HG03439 (cell line): ENCODE data around the gene CRACDL.

ENCODE experiments used
- ATAC-seq: cut with Tn5 transposase; IDR thresholded peaks from one replicate; pipeline ENCODE4 v1.9.1; 2021; ENCODE audit warnings: mild to moderate bottlenecking, moderate library complexity; ENCODE audit not compliant: unreplicated experiment

Gene CRACDL

DNA sequence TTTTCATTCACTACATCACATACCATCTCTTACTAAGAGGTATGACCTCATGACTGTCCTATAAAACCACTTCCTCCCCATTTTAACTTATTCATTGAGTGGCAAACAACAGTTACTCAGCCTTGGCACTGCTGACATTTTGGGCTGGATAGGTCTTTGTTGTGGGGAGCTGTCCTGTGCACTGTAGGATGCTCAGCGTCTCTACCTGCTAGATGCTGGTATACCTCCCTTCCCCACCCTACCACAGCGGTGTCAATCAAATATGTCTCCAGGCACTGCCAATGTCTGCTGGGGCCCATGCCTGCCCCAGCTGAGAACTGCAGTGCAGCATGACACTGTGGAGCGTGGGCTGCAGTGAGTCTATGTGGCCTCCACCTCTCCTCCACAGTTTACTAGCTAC is 128.8 kb downstream of the CRACDL start:
- ATAC-seq = no peak

DNA sequence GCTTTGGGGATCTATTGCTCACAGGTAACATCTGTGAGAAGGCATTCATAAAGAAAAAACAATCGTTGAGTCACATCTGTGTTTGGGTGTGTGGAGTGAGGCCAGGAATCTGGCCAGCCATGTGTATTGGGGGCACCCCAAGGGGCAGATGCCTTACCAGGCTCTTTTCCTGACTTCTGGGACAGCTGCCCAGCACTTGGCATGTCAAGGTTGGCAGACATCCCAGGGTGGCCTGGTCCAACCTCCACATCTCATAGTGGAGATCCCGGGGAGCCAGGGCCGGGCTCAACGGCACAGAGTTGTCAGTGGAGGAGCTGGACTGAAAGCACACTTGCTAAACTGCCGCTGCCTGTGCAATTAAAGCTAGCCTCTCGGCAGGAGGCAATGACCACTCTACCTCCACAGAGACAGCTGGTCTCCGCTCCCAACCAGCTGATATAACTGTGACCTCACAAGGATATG is 129.8 kb downstream of the CRACDL start:
- ATAC-seq = no peak

DNA sequence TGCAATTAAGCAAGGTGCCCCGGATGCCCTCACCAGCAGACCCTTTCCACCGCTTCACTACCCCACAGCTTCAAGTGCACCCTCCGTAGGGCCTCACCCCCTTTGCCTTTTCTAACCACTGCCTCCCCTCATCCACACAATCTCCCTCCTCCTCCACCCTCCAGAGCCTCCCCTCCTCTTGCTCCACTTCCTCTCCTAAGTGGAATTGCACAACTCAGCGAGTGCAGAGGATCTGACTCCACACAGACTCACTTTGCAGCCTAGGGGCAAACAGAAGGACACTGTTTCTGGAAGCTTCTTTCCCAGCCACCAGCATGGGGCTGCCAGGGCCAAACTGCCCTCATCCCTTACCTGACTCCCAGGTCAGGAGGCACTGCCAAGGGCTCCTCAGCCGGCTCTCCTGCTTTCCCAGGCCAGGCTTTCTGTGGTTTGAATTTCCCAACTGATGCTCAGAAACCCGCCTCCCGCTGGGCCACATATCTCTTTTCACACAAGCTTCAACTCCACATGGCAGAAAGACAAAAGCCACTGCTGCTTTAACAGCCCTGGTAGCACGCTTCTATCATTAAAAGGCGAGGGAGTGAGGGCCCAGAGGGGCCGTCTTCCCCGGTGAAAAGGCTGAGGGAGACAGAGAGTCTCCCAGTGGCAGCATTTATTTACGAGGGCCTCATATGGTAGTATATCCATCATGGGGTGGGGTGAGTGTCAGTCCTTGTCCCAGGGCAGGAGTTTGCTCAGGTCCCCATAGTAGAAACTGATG is 130.4 kb downstream of the CRACDL start:
- ATAC-seq = no peak

DNA sequence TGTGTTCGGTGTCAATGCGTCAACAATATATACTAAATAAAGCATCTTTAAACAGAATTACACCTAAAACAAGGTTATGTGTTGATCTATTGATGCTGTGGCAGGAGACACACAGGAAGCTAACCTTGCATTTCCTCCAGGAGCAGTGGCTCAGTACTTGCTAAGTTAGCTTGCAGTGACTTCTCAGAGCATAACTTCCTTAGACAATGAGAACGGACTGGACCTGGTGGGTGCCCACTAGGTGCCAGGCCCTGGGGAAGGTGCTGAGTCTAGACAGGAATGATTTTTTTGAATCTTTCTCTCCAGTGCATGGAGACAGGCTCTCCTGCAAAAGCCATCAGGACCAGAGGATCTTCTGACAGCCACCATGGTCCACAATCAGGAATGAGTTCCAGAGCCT is 131.3 kb downstream of the CRACDL start:
- ATAC-seq = no peak

DNA sequence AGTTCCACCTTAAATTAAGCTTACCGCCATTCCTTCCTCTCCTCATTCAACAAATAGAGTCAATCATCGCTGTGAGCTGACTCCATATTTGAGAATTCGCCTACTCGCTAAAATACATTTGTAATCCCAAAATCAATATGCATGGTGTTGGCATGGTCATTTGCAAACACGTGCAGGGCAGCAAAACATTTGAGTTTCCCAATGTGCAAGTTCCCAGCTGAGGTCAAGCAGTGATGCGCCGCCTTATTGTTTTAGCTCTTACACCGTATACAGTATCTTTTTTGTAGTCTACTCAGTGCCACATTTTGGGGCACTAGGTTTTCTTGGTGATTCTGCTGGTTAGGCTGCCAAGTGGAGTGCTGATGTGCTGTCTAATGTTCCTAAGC is 131.8 kb downstream of the CRACDL start:
- no peak for ATAC-seq

DNA sequence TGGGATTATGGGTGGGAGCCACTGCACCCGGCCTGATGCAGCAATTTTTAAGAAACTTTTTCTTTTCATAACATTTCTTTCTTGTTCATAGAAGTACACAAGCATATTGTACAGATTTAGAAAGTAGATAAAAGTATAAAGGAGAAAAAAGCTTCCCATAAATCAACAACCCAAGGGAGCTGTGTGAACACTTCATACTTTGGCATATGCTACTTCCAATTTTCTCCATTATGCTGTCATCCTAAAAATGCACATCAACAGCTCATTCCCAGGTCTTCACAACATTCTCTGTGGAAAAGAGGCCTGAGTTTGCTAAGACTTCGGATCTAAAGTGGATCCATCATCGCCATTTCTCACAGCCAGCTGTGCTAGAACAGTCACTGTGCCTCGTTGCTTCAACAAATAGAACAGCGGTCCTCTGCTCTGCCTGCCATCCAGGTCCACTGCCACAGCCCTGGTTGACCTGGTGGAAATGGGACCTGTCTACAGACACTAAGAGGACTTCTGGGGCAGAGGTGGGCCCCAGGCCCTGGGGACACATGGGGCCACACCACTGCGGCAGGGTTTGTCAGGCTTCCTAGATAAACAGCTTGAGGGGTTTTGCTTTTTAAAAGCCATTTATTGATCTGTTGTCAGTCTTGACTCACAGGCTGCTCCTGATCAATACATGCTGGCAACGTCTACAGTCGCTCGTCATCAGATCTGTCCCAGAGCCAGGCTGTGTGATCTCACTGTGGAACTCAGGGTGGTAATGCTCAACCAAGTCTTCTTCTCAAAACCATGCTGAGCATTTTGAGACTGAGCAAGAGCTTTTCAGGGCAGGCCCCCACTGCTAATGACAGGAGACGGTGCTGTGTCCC is 132.4 kb downstream of the CRACDL start:
- no peak for ATAC-seq

DNA sequence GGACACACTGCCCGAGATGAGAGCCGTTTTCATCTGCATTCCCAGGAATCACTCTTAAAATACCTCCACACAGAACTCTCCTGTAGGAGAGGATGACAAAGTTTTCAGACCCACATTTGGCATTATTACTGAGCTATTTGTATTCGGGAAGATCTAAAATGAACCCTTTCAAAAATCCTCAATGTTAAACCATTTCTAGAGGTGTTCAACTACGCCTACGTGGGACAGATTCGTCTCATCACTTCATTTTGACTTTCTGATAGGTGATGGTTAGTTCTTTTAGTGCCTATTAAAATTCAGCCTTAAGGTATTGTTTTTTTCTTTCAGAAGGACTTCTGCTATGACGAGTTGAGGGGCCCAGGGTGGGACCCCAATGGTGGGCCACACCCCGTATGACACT is 133.7 kb downstream of the CRACDL start:
- ATAC-seq = no peak

DNA sequence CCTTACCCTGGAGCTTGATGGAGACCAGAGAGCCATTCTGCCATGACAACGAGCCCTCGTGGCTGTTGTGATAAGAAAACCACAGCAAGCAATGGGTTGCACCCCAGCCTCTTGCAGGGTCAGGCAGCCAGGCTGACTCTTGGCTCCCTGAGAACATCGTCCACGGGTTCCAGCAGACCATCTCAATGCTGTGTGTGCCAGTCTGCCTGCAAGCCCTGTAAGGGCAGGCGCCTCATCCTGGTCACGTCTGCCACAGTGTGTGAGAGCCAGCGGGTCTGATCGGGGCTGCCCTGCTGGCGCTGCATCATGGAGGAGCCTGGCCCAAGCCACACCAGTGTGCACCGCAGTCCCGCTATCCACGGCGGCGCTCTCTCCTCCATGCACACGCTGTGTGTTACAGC is 134.1 kb downstream of the CRACDL start:
- no peak for ATAC-seq

DNA sequence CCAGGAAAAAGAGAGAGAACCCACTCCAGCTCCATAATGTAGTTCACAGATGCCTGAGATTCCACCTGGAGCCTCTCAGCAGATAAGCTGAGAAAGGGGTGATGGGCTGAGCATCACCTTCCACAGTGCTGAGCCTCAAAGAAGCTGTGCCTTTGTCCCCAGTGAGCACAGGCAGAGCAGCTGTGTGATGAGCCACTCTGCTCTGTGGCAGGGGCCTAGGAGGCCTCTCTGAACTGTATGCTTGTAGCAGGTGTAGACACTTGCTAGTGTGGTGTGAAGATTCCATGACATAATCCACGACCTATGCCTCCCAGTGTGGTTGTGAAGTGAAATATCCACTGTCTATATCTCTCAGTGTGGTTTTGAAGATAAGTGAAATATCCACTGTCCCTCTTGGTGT is 134.7 kb downstream of the CRACDL start:
- no peak for ATAC-seq

DNA sequence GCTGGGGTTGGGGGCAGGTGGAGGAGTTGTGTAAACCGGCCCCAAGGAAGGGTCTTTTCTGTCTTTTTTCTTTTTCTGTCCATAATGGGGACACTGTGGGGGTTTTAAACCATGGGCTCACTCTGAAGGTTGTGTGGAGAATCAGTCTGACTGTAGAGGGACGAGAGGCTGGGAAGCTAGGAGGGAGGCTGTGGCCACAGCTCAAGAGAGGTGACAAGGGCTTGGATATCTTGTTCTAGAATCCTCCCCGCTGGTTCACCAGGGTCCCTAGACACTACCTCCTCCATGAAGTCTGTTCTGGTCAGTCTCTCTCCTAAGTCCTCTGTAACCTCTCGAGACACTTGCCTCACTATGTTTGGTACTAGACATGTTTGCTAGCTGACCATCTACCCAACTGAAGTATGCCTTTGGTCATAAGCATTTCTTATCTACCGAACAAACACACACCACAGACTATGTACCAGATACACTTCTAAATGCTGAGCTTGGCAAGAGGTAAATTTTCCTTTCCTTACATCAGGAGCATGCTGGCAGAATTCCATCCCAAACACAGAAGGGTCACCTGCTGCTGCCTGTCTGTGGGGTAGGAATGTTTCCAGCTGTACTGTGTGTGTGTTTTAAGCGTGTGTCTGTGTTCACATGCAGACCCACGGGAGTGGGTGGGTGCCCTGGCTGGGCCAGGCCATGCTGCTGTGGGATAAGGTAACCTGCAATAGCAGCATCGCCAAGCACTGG is 135.5 kb downstream of the CRACDL start:
- no peak for ATAC-seq

DNA sequence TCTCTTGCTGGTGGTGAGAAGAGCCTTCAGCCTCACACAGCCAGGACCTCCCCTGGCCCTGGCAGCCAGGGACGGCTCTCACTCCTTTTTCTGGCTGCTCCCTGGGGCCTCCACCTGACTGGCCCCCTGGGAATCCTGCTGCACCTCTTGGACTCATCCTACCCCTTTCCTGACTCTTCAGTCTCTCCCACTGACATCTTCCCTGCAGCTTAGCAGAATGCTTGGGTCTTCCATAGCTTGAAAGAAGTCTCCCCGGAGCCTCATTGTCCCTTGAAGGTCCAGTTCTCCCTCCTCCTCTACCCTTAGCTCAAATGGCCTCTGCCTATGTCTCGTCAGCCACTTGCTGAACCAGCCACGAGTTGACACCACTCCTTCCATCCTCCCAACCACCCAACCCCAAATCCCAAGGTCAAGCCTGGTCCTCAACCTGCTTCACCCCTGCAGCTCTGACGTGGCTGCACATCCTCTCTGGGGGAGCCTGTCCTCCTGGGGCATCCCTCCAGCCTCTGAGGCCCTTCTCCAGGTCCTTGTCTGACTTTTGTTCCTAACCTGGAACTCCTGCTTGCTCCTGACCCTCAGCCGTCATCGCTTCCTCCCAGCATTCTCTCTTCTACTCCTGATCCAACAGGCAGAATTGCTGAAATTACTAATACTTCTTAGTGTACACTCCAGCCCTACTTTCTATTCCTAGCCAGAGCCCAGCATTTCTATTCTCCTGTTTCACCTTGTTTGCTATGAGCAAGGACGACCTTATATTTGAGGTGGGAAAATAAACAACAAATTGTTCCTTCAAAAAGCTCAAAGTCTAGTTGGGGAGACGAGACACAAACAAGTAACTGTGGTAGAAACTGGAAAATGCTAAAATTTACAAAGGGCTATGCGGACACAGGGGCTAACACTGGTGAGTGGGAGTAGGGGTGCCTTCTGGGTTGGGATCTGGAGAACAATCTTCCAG is 136.4 kb downstream of the CRACDL start:
- ATAC-seq = no peak

DNA sequence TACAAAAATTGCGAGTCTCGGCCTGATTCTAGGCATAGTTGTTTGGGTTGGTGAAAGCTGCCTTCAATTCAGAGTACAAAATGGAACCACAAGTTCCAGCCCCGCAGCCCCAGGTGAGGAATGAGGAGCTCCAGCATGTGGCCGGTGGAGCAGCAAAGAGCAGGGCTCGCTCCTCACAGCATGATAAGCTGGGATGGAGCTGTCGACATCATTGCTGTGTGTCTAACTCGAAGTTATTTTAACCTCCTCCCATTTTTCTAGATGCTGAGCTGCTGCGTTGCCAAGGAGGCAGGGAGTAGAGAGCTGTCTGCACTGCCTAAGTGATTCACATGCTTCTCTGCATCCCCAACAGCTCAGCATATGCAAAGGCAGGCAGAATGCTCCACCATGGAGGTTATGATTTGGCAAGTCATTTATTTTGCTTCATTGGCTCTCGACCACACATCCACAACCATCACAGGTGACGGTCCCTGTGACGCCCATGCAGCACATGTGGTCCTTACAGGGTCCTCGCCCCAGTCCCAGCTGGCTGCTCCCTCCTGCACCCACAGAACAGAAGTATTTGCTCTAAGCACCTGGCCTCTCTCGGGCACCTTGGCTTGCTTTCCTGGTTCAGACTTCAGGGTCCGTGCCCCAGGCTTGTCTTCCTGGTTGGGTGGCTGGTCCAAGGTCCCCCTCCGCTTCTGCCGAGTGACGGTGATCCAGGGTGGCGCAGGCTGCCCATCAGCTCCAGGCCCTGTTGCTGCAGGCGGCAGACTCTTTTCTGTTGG is 139.1 kb downstream of the CRACDL start:
- ATAC-seq = no peak

DNA sequence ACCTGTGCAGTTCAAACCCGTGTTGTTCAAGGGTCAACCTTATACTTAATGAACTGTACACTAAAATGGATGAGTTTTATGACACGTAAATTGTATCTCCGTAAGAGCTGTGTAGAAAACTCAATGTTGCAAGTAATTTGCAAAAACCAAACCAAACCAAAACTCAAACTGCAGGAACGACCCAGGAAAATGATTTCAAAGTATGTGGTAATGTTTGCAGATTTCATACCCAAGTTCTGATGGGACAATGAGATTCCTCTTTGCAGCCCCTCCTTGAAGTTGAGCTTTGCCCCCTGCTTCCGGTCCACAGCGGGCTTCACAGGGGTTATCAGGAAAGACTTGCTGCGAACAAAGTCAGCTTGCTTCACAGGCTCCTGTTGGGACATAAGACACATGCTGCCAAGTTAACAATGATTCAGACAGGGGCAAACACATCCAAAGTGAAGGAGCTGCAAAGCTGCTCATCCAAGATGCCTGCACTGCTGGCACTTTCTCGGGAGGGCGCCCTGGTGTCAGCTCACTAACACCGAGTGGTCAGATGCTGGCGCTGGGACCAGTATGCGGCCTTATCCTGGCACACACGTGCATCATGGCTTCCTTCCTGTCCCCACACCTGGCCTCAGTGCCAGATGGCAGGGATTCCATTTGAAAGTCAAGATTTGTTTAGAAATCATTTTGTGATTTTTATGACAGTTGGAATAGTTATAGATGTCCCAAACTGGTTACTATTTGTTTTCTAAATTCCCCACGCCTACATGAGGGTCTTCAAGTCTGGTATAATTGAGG is 139.9 kb downstream of the CRACDL start:
- no peak for ATAC-seq

DNA sequence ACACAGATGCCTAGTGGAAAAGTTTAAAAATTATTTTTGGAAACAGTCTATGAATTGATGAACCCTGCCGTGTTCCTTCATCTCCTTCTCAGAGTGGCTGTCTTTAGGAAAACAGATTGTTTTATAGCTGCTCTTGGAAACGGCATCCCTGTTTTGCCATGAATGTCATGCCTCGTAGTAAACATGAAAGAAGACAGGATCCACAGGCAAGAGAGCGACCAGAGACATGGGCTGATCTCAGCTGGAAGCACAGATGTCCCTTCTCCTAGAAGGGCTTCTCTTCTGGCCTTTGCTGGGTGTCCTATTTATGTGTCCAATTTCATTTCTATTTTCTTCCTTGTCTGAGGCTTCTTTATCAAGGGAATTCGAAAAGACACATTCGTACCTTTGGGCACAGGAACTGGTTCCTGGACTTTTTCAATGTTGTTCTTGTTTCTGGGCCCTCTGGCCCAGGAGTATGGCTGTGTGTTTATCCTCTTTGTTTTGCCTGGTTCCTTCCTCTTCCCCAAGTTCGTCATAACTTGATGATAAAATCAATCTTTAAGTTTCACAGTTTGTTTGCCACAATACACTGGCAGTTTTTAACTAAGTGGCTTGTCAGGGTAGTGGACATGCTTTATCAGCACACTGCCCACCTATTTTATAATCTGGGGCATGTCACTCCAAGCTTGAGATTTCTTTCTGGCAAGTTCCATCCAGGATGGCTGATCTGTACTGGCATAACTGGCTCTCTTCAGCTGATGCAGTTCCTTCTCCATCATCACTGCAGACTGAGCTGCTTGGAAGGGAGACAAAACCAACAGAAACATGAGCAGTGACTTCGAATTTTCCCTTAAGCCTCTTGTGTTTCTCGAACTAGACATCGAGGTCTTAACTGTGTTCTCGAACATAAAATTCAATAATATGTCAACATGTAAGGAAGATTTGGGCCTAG is 141.9 kb downstream of the CRACDL start:
- ATAC-seq = no peak

DNA sequence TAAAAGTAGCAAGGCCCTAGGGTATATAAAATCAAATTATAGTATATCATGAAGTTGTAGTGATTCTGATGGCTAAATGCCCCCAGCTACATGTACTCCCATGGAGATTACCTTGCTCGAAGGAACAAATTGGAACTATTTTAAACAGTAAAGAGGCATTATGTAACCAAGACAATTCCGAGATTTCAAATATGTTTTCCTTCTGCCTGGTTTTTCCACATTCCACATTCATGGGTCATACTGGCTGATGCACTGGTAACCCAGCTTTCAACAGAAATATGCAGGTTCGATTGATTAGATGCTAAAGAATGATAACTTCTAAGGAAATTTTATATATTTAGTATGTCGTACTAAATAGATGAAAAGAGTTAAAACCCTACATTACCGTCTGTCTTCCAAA is 142.8 kb downstream of the CRACDL start:
- ATAC-seq = no peak

DNA sequence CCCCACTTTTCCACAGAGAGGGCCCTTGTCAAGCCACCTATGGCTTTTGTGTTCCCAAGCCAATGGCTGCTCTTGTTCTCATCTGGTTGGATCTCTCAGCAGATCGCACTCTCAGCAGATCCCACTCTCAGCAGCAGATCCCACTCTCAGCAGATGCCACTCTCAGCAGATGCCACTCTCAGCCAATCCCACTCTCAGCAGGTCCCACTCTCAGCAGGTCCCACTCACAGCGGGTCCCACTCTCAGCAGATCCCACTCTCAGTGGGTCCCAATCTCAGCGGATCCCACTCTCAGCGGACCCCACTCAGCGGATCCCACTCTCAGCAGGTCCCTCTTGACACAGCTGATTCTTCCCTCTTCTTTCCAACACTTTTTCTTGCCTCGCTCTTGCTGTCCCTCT is 145.8 kb downstream of the CRACDL start:
- no peak for ATAC-seq

DNA sequence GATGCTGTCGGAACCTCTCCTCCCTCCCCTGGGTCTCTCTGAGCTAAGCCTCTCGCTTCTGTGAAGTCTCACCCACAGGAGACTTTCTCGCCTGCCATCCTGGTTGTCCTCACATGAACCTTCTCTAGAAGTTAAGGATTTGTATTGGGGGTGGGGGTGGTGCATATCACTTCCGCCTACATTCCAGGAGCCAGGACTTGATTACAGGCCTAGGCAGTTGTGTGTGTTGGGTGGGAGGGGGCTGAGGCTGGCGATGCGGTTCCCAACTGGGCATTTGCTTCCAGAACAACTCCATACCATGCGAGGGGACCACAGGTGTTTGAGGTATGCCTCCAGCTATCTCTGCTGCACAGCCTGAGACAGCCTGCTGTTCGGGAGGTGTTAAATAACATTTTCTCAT is 148.3 kb downstream of the CRACDL start:
- ATAC-seq = no peak

DNA sequence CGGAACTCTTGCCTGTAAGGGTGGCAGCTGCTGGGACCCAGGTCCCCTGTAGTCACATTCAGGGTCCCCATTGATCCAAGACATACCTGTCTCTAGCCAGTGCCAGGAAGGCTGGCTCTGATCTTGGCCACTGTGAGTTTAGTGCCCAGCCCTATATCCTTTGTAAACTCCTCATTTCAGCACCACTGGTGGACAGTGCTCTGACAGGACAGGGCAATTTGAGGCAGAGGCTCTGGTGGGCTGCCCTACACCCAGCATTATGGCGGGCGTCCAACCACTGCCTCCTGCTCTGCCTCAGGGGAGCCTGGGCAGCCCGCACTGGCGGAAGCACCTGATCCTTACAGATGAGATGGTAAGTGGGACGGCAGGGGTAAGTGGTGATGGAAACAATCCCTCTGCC is 149.8 kb downstream of the CRACDL start:
- ATAC-seq = no peak
